NCI-H1930 (cell line): Measurements from ENCODE around the gene UBE3A.
"Not testable (repeated sequence)": the region's sequence is repeated elsewhere in the genome, so short reads cannot be mapped to it uniquely, and the experiment has no call there.

Experiments used
- DNase-seq, 2 experiments: peaks; one replicate each; lab custom pipeline; 2025; lab: John Stamatoyannopoulos, UW

UBE3A gene

DNA sequence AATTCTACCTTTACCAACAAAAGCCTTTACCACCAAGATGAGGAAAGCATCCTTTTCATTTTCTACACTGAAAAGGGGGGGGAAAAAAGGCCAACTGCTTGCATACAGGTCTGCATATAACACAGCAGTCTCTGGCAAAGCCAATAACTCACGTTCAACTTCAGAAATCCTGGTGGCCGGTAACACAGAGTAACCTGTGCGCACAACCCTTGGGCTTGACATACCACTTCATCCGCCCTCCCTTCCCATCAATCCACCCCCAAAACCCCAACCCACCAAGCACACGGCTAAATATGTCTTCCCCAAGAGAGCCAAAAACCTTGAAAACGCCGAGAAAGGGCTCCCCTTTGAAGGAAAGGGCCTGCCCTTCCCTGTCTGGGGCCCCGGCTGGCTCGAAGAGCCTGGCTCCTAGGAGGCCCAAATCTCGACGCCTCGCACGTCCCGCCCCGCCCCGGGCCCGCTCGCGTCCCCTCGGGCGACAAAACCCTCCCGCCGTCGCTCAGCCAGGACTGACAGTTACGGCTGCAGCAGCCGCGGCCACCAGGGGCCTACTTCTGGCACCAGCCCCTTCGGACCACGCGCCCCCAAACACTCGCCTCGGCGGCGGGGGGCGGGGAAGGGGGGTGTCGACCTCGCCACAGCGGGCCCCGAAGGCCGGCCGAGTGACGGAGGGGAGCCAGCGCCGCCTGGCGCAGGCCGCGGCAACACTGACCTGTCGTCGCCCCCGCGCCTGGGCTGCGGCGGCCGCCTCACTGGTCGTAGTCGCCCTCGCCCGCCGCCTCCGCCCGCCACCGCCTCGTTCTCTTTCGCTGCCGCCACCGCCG is 835 bp downstream of the UBE3A start:
- DNase-seq = peak in 1 of 2 experiments; percentile 1

DNA sequence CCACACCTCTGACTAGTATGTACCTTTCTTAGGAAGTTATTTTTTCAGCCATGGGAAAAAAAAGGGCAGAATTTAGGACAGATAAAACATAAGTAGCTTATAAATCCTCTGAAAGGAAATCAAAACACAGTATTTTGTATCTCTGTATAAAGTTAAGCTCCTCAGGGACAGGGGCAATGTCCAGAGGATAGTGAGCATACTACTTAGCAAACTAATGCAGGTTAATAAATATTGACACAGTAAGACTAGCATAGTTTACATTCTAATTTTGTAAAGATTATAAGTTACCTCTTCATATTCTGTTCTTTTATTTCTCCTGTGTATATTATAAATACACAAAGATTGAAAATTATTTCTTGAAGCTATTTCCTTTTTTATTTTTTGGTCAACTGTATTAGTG is 2.1 kb downstream of the UBE3A start:
- DNase-seq = no peak

DNA sequence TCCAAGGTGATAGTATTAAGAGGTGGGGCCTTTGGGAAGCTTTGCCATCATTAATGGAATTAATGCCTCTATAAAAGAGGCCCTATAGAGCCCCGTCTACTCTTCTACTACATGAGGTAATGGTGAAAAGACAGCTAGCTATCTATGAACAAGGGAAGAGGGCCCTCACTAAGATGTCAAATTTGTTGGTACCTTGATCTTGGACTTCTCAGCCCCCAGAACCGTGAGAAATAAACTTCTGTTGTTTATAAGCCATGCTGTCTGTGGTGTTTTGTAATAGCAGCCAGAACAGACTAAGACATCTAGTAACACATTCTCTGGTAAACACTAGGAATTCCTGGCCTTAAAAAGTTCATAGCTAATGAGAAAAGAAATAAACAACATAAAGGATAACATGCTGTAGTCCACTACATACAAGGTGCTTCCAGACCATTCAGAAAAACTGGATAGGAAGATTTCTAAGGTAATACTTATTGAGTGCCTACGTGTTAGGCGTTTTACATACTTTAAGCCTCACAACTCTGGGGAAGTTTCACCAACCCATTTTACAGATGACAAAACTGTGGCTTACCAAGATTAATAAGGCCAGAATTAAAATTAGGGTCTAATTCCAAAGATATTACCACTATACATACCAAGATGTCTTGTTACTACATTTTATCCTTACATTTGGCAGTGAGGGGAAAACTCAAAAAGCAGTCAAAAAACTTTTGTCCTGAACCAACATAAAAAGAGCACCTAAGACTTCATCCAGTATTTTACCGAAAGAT is 3.2 kb downstream of the UBE3A start:
- DNase-seq = no peak

DNA sequence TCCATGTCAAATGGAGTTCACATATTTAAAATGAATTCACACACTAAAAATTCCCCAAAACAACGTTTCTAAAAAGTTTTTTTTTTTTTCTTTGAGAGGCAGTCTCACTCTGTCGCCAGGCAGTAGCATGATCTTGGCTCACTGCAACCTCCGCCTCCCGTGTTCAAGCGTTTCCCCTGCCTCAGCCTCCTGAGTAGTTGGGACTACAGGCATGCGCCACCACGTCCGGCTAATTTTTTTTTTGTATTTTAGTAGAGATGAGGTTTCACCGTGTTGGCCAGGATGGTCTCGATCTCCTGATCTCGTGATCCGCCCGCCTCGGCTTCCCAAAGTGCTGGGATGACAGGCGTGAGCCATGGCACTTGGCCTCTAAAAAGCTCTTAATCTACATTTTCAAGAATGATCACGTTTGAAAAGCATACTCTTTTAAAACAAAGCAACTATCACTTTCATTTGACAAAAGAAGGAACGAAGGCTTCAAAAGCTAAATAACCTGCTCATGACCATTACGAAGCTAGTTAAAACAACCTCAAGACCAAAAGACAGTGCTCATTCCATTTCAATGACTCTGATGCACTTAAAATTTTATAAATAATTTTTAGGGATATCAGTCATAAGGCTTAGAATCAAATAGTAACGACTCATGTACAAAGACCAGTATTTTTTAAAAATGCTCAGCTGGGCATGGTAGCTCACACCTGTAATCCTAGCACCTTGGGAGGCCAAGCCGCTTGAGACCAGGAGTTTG is 5.5 kb downstream of the UBE3A start:
- DNase-seq = no peak

GRCh38 chr15:25431836-25432561 is 6.8 kb downstream of the UBE3A start:
- DNase-seq = no peak

- no peak for DNase-seq
These were observed 11.0 kb downstream of the UBE3A start for GRCh38 chr15:25427861-25428260.

GRCh38 chr15:25426896-25427610 is 11.8 kb downstream of the UBE3A start:
- DNase-seq = no peak

- DNase-seq = no peak
These were observed 14.8 kb downstream of the UBE3A start for GRCh38 chr15:25424073-25424472.

DNA sequence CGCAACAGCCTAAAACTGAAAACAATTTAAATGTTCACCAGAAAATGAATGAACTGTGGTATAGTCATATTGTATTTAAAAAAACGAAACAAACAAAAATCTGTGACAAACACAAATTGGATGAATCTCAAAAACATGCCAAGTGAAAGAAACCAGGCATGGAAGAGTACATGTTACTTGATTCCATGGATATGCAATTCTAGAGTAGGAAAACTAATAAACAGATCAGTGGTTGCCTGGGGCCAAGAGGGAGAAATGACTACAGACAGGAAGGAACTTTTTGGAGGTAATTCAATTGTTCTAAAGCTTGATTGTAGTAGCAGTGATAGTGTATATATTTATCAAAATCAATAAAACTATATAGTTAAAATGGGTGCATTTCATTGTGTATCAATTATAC is 16.8 kb downstream of the UBE3A start:
- no peak for DNase-seq

DNA sequence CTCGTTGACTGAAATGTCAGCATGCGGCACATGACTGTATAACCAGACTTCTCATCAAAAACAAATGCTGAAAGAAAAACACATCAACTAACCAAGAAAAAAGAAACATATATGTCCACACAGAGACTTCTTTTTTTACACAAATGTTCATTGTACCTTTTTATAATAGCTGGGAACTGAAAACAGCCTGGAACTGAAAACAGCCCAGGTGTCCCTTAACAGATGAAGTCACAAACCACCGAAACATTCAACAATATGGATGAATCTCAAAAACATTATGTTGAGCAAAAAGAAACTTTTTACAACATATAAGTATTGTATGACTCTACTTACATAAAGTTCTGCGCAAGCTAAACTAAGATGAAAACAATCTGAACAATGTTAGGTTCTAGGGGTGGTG is 20.6 kb downstream of the UBE3A start:
- DNase-seq = no peak

DNA sequence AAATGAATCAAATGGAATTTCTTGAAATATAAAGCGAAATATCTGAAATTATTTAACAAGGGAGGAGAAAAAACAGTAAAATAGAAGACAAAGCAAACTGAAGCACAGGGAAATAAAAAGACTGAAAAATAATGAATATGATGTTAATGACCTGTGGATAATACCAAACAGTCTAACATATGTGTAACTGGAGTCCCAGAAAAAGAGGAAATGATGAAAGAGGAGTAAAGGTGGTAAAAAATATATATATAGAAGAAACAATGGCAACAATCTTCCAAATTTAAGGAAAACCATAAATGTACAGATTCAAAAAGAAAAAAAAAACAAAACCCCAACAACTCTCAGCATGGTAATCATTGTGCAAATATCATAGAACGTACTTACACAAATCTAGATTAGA is 21.2 kb downstream of the UBE3A start:
- no peak for DNase-seq

DNA sequence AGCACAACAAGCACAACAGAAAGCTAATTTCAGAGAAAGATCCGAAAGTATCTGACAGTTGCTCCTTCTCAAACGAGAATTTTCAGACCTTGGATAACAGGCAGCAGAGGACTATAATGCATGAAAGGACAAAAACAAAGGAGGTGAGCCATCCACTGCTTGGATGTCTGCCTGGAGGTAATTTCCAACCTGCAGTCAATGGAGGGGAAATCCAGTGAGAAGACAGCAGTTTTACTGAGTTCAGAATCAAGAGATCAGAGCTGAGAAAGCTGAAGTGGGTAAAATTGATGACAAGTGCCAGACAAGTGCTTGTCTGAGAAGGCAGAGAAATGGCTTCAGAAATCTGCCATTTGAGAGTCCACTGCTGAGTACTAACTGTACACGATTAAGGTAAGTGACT is 22.1 kb downstream of the UBE3A start:
- DNase-seq = no peak

DNA sequence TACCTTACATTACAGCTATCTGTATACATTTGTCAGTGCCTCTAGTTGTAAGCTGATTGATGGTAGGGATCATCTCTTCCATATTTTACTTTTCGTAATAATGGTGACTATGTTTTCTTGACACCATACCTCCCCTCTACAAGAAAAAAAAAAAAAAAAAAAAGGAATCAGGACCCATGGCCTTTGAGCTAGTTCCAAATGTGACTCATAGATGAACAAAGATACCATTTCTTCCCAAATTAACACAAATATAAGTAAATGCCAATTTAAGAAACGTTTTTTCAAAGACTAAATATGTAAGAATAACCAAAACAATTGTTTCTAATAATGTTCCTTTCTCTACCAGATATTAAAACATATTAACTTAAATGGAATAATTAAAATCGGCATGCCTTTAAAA is 23.1 kb downstream of the UBE3A start:
- no peak for DNase-seq

DNA sequence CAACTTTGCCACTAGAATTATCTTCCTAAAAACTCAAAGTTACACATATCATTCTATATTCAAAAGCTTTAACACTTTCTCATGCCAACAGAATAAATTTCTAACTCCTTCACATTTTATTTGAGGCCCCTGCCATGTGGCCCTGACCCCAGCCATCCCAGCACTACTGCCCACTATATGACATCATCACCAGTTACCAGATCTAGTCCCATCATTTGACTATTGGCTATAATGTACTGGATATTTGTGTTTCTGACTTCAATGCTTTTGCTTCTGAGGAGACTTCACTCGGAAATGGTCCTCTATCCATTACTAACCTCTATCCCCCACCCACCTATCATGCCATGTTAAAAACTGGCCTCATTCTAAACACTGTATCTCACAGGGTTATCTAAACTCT is 23.6 kb downstream of the UBE3A start:
- DNase-seq = no peak

DNA sequence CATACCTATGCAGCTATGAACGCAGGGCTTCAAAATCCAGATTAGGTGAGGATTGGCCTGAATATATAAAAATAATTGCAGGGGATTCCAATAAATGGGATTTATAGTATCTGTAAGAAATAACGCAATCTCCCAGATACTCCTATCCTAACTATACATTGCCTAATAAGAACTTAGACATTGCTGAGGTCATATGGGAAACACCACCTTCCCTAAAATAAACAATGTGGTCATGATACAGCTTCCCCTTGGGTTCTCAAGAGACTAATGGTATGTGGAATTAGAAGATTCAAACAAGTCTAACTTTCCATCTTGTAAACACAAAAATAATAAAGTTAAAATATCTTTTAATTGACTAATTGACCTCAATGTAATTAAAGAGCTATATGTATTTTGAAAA is 28.2 kb downstream of the UBE3A start:
- DNase-seq = no peak

DNA sequence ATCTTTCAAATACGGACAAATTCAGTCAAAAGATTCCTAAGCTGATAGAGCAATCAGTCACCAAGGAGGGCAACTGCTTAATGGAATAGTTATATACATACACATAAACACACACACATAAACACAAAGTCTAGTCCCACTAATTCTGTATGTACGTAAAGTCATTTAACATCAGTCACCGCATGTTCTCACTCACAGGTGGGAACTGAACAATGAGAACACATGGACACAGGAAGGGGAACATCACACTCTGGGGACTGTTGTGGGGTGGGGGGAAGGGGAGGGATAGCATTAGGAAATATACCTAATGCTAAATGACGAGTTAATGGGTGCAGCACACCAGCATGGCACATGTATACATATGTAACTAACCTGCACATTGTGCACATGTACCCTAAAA is 29.1 kb downstream of the UBE3A start:
- not testable (repeated sequence) for DNase-seq

- DNase-seq = no peak
These were observed 29.9 kb downstream of the UBE3A start for GRCh38 chr15:25408929-25409328.

DNA sequence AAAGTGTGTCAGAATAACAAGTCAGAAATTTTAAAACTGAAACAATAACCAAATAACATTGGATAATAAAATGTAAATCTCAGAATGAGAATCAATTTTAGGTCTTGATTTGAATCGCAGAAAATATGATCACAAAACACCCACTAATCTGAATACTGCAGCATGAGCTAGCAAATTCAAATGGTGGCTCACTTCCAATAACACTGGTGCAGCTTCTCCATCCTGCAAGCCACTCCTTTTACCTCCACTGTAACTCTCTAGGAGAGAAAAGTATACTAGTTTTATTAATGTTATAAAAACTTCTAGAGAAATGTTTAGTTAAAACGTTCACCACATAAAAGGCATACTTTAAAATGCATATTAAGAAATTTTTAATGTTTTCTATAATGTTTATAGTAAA is 30.4 kb downstream of the UBE3A start:
- no peak for DNase-seq

- DNase-seq = no peak
These were observed 30.9 kb downstream of the UBE3A start for GRCh38 chr15:25407950-25408349.

- no peak for DNase-seq
These were observed 32.0 kb downstream of the UBE3A start for GRCh38 chr15:25406846-25407245.

DNA sequence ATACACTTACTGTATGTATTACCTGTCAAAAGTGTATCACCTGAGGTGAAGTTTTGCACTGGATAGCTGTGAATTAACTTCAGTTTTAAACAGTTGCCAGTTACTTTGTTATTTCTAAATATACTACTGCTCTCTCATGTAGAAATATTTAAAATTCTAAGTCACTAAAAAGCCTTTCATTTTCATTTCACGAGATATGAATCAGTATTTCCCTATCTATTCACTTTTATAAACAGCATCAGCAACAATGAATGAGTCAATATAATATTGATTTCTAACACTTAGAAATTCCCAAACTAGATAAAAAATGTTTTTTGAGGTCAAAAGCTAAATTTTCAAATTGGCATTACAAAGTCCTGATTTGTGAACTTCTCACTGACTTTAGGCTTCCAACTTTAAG is 32.6 kb downstream of the UBE3A start:
- DNase-seq = no peak
